Nephron progenitor cell (in vitro differentiated cells): ENCODE results near the gene ROR2.

Experiments
- DNase-seq: peaks from one replicate; pipeline ENCODE4 v3.0.0; 2021
- H3K27ac Mint-ChIP-seq: 2 replicates; pipeline ENCODE4 v1.8.0; 2021; ENCODE audit warnings: mild to moderate bottlenecking, moderate library complexity, mixed read lengths
- H3K27me3 Mint-ChIP-seq: 2 replicates; pipeline ENCODE4 v1.8.0; 2021; ENCODE audit warnings: mild to moderate bottlenecking, low read depth, mixed read lengths; ENCODE audit not compliant: poor library complexity
- H3K36me3 Mint-ChIP-seq: 2 replicates; pipeline ENCODE4 v1.8.0; 2021; ENCODE audit warnings: low read depth, mixed read lengths
- H3K4me1 Mint-ChIP-seq: 2 replicates; pipeline ENCODE4 v1.8.0; 2021; ENCODE audit warnings: mixed read lengths
- H3K4me3 Mint-ChIP-seq: 2 replicates; pipeline ENCODE4 v1.8.0; 2021; ENCODE audit warnings: mild to moderate bottlenecking, moderate library complexity, mixed read lengths
- H3K9me3 Mint-ChIP-seq: 2 replicates; pipeline ENCODE4 v1.8.0; 2021; ENCODE audit warnings: mild to moderate bottlenecking, moderate library complexity, mixed read lengths
- TF ChIP-seq, protein P1 (sequence below): fragments of 200-600 bp; sonication (generic); IDR thresholded peaks from 2 replicates; pipeline ENCODE4 v1.5.0; 2021; ENCODE audit warnings: antibody characterized with exemption

Gene ROR2

DNA sequence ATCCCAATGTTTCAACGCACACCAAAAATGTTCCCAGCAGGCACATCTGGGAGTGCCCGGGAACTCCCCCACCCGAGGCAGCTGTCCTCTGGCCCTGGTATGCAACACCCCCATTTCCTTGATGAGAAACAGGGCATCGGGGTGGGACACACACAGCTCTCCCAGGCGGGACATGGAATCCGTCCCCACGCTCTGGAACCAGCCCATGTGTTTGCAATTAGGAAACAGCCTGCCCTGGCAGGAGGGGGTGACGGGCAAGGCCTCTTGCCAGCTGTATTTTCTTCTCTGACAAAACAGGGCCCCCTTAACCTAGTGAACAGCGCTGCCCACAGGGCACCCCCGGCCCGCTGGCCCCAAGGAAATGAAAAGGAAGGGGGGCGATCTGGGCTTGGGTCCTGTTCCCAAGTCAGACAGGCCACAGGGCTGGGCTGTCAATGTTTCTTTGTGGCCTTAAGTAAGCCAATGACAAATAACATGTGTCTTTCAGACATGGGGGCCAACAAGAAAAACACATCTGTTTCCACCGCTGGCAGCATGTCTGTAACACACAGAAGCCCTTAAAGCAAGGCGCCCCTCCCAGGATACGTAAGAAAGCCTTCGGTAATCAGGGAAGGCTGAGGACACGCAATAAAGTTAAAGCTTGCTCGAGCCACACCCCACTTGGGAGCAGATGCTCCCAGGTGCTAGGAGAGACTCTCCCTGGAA is 125.3 kb downstream of the ROR2 start:
- Mint-ChIP-seq H3K9me3 (peaks cover 29% of the 10 kb centered on the region), H3K27me3 (peaks cover 3% of the 10 kb centered on the region), H3K4me3 (no peak overlapping the region), H3K4me1 (peaks cover 40% of the 10 kb centered on the region), H3K27ac (no peak overlapping the region), H3K36me3 (peaks cover 49% of the 10 kb centered on the region)
- no peak for DNase-seq
- TF ChIP-seq, protein P1, sequence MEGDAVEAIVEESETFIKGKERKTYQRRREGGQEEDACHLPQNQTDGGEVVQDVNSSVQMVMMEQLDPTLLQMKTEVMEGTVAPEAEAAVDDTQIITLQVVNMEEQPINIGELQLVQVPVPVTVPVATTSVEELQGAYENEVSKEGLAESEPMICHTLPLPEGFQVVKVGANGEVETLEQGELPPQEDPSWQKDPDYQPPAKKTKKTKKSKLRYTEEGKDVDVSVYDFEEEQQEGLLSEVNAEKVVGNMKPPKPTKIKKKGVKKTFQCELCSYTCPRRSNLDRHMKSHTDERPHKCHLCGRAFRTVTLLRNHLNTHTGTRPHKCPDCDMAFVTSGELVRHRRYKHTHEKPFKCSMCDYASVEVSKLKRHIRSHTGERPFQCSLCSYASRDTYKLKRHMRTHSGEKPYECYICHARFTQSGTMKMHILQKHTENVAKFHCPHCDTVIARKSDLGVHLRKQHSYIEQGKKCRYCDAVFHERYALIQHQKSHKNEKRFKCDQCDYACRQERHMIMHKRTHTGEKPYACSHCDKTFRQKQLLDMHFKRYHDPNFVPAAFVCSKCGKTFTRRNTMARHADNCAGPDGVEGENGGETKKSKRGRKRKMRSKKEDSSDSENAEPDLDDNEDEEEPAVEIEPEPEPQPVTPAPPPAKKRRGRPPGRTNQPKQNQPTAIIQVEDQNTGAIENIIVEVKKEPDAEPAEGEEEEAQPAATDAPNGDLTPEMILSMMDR, result no peak

DNA sequence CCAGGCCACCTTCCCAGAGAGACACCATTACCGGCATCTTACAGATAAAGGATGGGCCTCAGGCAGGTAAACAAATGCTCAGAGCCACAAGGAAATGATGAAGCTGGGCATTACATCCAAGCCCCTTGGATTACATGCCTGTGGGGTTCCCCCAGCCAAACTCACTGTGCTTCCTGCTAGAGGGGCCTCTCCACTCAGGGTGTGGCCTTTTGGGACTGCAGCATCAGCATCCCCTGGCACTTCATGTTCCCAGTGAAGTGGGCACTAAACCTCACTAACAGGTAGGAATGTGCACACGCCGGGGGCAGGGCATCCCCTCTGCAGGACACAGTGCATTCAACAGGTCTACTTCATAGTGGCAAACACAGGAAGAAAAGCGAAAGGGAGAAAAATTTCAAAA is 125.9 kb downstream of the ROR2 start:
- peaks cover 49% of the 10 kb centered on the region for H3K36me3 Mint-ChIP-seq
- H3K4me3 Mint-ChIP-seq, result no peak overlapping the region
- TF ChIP-seq, protein P1, result no peak
- H3K9me3 Mint-ChIP-seq, result peaks cover 29% of the 10 kb centered on the region
- H3K4me1 Mint-ChIP-seq, result peaks cover 36% of the 10 kb centered on the region
- peak overlapping the region; percentile 88 for H3K27ac Mint-ChIP-seq
- no peak for DNase-seq
- peaks cover 3% of the 10 kb centered on the region for H3K27me3 Mint-ChIP-seq

DNA sequence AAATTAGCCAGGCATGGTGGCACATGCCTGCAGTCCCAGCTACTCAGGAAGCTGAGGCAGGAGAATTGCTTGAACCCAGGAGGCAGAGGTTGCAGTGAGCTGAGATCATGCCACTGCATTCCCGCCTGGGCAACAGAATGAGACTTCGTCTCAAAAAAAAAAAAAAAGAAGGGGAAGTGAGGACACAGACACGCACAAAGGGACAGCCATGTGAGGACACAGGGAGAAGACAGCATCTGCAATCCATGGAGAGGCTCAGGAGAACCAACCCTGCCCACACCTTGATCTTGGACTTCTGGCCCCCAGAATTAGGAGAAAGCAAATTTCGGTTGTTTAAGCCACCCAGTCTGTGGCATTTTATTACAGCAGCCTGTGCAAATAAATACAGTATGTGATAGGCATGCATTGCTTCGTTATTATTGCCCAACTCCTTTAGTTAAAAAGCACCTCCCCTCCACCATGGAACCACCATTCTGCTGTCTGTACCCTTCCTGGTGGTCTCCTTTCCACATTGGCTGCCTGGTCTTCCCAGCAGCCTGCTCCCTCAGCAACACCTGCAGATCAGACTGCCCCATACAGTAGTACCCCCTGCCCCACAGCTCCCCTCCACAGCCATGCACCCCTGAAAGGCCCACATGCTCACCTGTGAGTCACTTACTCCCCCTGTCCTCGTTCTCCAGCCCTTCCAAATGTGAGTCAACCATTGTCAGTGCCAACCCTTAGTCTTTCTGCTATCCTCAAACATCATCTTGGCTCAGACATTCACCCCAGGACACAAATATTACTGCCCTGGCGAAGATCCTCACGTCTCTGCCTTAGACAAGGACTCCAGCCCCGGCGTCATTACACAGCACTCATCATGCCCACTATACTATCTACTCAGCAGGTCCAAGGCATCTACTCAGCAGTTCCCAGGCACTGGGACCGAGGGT is 128.8 kb downstream of the ROR2 start:
- Mint-ChIP-seq H3K4me1 (peaks cover 25% of the 10 kb centered on the region), H3K9me3 (peaks cover 29% of the 10 kb centered on the region), H3K27ac (no peak overlapping the region), H3K4me3 (no peak overlapping the region), H3K36me3 (peaks cover 32% of the 10 kb centered on the region), H3K27me3 (peaks cover 3% of the 10 kb centered on the region)
- TF ChIP-seq, protein P1, result no peak
- no peak for DNase-seq

DNA sequence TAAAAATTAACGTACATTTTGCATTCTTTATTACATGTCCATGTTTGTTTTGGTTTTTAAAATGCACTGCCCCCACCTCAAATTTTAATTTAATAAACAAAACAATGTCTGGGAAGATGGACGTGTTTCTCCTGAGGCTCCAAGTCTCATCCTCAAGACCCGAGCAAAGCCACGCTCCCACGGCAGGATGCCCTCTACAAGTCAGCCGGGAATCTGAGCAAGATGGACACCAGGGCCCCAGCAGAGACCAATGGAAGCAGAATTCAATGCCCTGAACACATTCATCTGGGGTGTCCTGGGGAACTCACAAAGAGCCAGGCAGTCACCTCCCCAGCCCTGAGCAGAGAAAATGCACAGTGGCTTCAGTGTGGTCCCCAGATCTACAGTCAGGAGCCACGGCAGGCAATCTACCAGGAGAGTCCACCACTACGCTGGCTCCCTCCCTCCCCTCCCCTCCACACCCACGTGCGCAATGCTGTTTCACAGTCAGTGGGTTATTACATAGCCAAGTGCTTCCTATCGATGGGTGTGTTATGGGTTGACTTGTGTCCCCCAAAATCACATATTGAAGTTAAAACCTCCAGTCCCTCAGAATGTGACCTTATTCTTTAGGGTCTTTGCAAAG is 129.8 kb downstream of the ROR2 start:
- Mint-ChIP-seq H3K4me1 (peaks cover 19% of the 10 kb centered on the region), H3K36me3 (peaks cover 32% of the 10 kb centered on the region), H3K4me3 (no peak overlapping the region), H3K27me3 (peaks cover 3% of the 10 kb centered on the region), H3K27ac (no peak overlapping the region), H3K9me3 (peaks cover 29% of the 10 kb centered on the region)
- TF ChIP-seq, protein P1, result no peak
- DNase-seq, result no peak

DNA sequence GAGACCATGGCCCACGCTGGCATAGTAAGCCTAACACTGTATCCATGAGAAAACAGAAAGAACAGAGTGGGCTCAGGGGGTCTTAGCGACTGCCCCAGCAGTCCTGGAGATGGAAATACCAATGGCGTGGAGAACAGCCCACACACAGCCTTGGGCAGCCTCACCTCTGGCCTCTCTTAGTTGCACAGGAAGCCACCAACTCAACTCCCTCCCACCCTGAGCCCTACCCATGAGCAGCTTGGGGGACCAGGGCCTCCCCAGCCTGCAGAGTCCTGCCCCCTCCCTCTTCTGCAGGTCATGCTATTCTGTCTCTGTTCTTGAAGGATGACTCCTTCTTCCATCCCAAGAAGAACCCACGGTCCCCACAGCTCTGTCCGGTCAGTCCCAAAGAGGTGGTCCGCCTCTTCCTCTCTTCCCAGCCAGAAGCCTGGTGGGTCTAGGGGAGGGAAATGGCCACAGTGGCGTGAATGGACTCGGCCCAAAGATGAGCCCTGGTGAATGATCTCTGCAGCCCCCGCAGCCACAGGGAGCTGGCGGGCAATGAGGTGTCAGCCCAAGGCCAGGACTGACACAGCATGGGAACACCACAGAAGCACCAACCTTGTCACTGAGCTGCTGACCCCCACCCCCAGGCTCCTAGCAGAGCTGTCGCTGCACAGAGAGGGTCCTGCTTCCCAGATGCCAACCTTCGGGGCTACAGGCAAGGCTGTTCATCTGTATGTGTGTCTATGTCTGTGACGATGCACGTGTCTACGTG is 131.2 kb downstream of the ROR2 start:
- TF ChIP-seq, protein P1, result no peak
- Mint-ChIP-seq H3K4me3 (no peak overlapping the region), H3K4me1 (peaks cover 6% of the 10 kb centered on the region)

More for the DNA sequence above, 131.2 kb downstream of the ROR2 start:
- no peak overlapping the region for H3K27ac Mint-ChIP-seq
- H3K9me3 Mint-ChIP-seq, result peaks cover 27% of the 10 kb centered on the region
- peaks cover 3% of the 10 kb centered on the region for H3K27me3 Mint-ChIP-seq
- peaks cover 28% of the 10 kb centered on the region for H3K36me3 Mint-ChIP-seq
- DNase-seq, result no peak
